Sigmoid colon (tissue), 4 donors: Measurements from ENCODE around the gene RUFY1.

Experiments
- CTCF ChIP-seq, 4 experiments: fragments of 450-650 bp in 3 of 4; fragments of 200-600 bp in 1 of 4; IDR thresholded peaks; one replicate each; pipeline ENCODE4 v1.5.1; 2016 to 2019; ENCODE audit warnings: antibody characterized with exemption in 4 of 4, mild to moderate bottlenecking in 3 of 4, moderate library complexity in 2 of 4
- EP300 ChIP-seq, 4 donors: sonication (generic); formaldehyde crosslinking; IDR thresholded peaks; one replicate each; pipeline ENCODE4 v1.6.1; 2017; ENCODE audit warnings: antibody characterized with exemption in 4 of 4
- POLR2A ChIP-seq, 2 donors: fragments of 450-650 bp; IDR thresholded peaks; one replicate each; pipeline ENCODE4 v1.6.1; 2016; ENCODE audit warnings: antibody characterized with exemption in 2 of 2, mild to moderate bottlenecking in 2 of 2, moderate library complexity in 2 of 2
- POLR2AphosphoS5 ChIP-seq, 4 donors: sonication (generic); formaldehyde crosslinking; IDR thresholded peaks; one replicate each; pipeline ENCODE4 v1.6.1; 2017; ENCODE audit warnings: antibody characterized with exemption in 4 of 4

GRCh38 chr5:179606910-179607159, 56.5 kb downstream of the RUFY1 start:
- TF ChIP-seq POLR2AphosphoS5 (IDR thresholded peaks at IDR 0.05) (peak in 1 of 4 donors; percentile 34), CTCF (IDR thresholded peaks at IDR 0.05) (no peak), POLR2A (IDR thresholded peaks at IDR 0.05) (no peak), EP300 (IDR thresholded peaks at IDR 0.05) (no peak)
